Measurements from ENCODE around the gene NXNL1.

DNA sequence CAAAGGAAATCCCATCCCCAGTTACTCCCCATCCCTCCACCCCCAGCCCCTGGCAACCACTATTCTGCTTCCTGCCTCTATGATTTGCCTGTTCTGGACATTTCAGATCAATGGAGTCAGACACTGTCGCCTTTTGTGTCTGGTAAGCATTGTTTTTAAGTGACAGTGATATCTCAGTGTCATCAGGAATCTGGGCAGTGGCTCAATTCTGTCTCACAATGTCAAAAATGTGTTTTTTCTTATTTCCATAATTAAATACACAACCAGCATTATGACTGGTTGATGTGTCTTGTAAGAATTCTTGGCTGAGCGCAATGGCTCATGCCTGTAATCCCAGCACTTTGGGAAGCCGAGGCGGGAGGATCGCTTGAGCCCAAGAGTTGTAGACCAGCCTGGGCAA is 30.6 kb upstream of the NXNL1 start:
- TF ChIP-seq, protein P1, sequence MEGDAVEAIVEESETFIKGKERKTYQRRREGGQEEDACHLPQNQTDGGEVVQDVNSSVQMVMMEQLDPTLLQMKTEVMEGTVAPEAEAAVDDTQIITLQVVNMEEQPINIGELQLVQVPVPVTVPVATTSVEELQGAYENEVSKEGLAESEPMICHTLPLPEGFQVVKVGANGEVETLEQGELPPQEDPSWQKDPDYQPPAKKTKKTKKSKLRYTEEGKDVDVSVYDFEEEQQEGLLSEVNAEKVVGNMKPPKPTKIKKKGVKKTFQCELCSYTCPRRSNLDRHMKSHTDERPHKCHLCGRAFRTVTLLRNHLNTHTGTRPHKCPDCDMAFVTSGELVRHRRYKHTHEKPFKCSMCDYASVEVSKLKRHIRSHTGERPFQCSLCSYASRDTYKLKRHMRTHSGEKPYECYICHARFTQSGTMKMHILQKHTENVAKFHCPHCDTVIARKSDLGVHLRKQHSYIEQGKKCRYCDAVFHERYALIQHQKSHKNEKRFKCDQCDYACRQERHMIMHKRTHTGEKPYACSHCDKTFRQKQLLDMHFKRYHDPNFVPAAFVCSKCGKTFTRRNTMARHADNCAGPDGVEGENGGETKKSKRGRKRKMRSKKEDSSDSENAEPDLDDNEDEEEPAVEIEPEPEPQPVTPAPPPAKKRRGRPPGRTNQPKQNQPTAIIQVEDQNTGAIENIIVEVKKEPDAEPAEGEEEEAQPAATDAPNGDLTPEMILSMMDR (conservative IDR thresholded peaks at IDR 0.05 in 1 of 2, IDR thresholded peaks at IDR 0.05 in 1 of 2; ENCODE audit: low read depth in 1 of 2, low read length in 2 of 2): no peak
- TF ChIP-seq EZH2 (IDR thresholded peaks at IDR 0.05; ENCODE audit: low read length, missing control alignments): no peak

Measured in fibroblast of lung (primary cell).